SK-N-MC (cell line): Measurements from ENCODE around the gene PPP1R11.

Experiments used
- DNase-seq: peaks from one replicate; pipeline ENCODE4 v3.0.0-alpha.2; 2011; ENCODE audit warnings: low read depth, low spot score
- H3K27ac ChIP-seq: fragments of 200-600 bp; sonication (generic); 2 replicates; pipeline ENCODE4 v1.5.1; 2016; ENCODE audit warnings: mixed run types
- H3K36me3 ChIP-seq: fragments of 200-600 bp; sonication (generic); 2 replicates; pipeline ENCODE4 v1.6.1; 2017; ENCODE audit warnings: antibody characterized with exemption, low read length, mixed read lengths; ENCODE audit not compliant: insufficient read depth
- H3K4me3 ChIP-seq: fragments of 200-600 bp; sonication (generic); 2 replicates; pipeline ENCODE4 v1.5.1; 2016
- H3K9ac ChIP-seq: fragments of 200-600 bp; sonication (generic); 2 replicates; pipeline ENCODE4 v1.8.0; 2017; ENCODE audit warnings: mixed run types, mixed read lengths; ENCODE audit not compliant: insufficient read length
- H3K9me3 ChIP-seq: fragments of 200-600 bp; sonication (generic); 2 replicates; pipeline ENCODE4 v1.6.1; 2017; ENCODE audit warnings: low read depth, mild to moderate bottlenecking, antibody characterized with exemption, low read length, moderate library complexity, mixed read lengths
- EZH2 ChIP-seq: fragments of 200-600 bp; sonication (generic); IDR thresholded peaks from one replicate; pipeline ENCODE4 v1.6.1; 2017; ENCODE audit warnings: antibody characterized with exemption
- FOXP2 ChIP-seq: optimal IDR thresholded peaks from 2 replicates; pipeline ENCODE3; 2011; ENCODE audit warnings: mild to moderate bottlenecking, moderate library complexity; ENCODE audit not compliant: insufficient read depth; ENCODE audit errors: extremely low read length, control extremely low read depth
- POLR2AphosphoS5 ChIP-seq: IDR thresholded peaks from 2 replicates; pipeline ENCODE4 v1.6.1; 2012; ENCODE audit warnings: mild to moderate bottlenecking, low read depth, low read length, borderline replicate concordance

PPP1R11 gene

GRCh38 chr6:30077218-30077617 lies 10.2 kb downstream of the PPP1R11 start:
- no peak overlapping the region for H3K9ac ChIP-seq
- H3K36me3 ChIP-seq = no peaks in the 10 kb centered on the region
- H3K4me3 ChIP-seq = no peak overlapping the region
- no peak for DNase-seq
- no peaks in the 10 kb centered on the region for H3K9me3 ChIP-seq
- no peak overlapping the region for H3K27ac ChIP-seq
- no peak for TF ChIP-seq EZH2
- TF ChIP-seq FOXP2 = no peak
- TF ChIP-seq POLR2AphosphoS5 = no peak

- Histone ChIP-seq H3K27ac (no peak overlapping the region), H3K4me3 (no peak overlapping the region), H3K9me3 (no peaks in the 10 kb centered on the region), H3K9ac (no peak overlapping the region), H3K36me3 (no peaks in the 10 kb centered on the region)
- no peak for DNase-seq
- TF ChIP-seq FOXP2 = no peak
- no peak for TF ChIP-seq EZH2
- TF ChIP-seq POLR2AphosphoS5 = no peak
Measured at GRCh38 chr6:30087876-30088275, 20.9 kb downstream of the PPP1R11 start.

DNA sequence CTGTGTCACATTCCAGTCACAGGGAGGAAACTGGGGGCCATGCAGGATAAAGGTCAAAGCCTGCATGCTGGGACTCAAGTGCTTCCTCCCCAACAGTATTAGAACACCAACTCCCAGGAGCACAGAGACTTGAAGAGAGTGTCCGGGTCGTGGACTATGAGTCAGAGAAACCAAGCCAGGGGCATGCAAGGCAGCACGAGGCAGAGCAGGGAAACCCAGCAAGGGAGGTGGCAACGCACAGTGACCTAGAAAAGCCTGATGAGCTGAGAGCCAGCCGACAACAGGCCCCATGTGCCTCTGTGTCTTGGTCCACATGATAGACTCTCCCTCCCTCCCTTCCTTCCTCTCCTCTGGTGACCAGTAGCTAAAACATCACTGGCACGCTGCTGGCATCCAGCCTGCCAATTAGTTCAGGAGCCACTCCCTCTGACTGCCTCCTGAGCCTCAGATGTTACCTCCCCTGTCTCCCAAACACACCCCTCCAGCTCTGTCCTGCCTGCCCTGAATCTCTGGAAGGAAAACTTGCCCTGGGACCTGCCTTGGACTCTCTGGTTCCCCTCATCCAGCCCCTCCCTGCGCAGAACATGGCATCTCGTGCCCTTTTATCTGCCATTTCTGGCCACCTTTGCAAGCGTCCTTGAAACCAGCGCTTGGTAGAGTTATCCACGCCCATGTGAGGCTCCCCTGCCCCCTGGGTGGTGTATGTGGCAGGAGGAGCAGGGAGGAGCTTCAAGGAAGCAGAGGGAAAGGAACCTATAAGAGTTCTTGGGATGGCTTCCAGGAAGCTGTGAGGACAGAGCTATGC lies 24.8 kb downstream of the PPP1R11 start:
- DNase-seq = no peak
- no peak overlapping the region for H3K27ac ChIP-seq

DNA sequence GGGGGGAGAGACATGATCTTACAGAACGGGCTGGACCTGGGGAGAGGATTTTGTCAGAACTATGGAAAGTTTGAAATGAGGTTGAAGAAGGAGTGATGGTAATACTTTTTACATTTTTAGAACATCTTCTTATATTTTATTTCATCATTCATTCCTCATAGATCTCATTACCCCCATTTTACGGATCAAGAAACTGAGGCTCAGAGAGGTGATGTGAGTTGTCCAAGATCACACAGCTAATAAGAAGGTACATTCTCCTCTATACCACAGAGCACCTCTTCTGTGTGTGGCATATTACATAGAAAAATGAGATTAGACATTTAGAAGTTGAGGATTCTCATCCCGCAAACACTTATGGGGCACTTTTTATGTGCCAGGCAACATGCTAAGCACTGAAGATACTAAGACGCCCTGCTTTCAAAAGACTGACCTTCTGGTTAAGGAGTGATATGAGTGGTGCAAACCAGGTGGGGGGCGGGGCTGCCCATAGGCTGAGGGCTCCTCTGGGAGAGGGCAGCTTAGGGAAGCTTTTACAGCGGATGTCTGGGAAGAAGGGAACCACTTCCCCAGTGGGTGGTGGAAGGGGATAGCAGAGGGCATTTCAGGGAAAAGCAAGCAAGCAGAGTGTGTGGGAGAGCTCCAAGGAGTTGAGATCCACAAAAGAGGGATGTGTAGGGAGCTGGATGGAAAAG lies 26.0 kb downstream of the PPP1R11 start:
- H3K27ac ChIP-seq = no peak overlapping the region
- no peaks in the 10 kb centered on the region for H3K36me3 ChIP-seq
- TF ChIP-seq POLR2AphosphoS5 (no peak), FOXP2 (no peak), EZH2 (no peak)
- no peak for DNase-seq
- no peak overlapping the region for H3K4me3 ChIP-seq
- no peak overlapping the region for H3K9ac ChIP-seq
- no peaks in the 10 kb centered on the region for H3K9me3 ChIP-seq

More for the DNA sequence above, 24.8 kb downstream of the PPP1R11 start:
- Histone ChIP-seq H3K4me3 (no peak overlapping the region), H3K36me3 (no peaks in the 10 kb centered on the region), H3K9ac (no peak overlapping the region), H3K9me3 (no peaks in the 10 kb centered on the region)
- TF ChIP-seq FOXP2 = no peak
- no peak for TF ChIP-seq POLR2AphosphoS5
- TF ChIP-seq EZH2 = no peak

DNA sequence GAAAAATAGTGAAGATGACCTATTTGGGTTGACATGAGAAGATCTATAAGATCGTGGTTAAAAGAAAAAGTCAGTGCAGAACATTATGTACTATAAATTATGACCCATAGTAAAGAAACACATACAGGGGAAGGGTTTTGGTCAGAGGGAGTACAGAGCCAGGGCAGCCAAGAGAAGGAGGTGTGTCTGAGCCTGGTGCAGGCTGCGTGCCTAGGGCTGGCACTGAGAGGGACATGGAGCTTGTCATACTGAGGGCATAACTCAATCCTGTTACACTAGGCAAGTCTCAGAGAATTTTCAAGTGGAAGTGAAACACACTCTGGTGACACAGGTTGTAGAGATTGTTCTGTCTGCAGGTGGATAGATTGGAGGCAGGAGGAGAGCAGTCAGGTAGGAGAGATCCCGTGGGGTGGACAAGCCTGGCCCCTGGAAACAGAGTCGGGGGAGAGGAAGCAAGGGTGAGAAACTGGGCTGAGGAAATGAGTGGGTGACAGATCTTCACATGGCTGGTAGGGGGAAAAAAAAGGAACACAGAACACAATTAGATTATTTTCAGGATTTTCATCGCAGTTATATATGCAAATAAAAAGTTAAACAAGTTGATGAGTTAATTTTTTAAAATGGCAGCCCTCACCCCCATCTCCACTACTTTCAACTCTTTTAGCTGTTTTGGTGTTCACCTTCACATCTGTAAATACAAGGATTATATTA lies 27.1 kb downstream of the PPP1R11 start:
- Histone ChIP-seq H3K36me3 (no peaks in the 10 kb centered on the region), H3K9me3 (no peaks in the 10 kb centered on the region), H3K27ac (no peak overlapping the region), H3K9ac (no peak overlapping the region), H3K4me3 (no peak overlapping the region)
- DNase-seq = no peak
- TF ChIP-seq POLR2AphosphoS5 = no peak
- TF ChIP-seq EZH2 = no peak
- TF ChIP-seq FOXP2 = no peak

- Histone ChIP-seq H3K9ac (no peak overlapping the region), H3K27ac (no peak overlapping the region), H3K36me3 (no peaks in the 10 kb centered on the region), H3K9me3 (no peaks in the 10 kb centered on the region), H3K4me3 (no peak overlapping the region)
- TF ChIP-seq EZH2 = no peak
- no peak for TF ChIP-seq FOXP2
- TF ChIP-seq POLR2AphosphoS5 = no peak
- no peak for DNase-seq
Measured at GRCh38 chr6:30096829-30097228, 29.8 kb downstream of the PPP1R11 start.

GRCh38 chr6:30097902-30098768 lies 31.1 kb downstream of the PPP1R11 start:
- H3K27ac ChIP-seq = no peak overlapping the region
- TF ChIP-seq EZH2 = no peak
- no peaks in the 10 kb centered on the region for H3K36me3 ChIP-seq
- no peak for DNase-seq
- no peak overlapping the region for H3K9ac ChIP-seq
- H3K4me3 ChIP-seq = no peak overlapping the region
- H3K9me3 ChIP-seq = no peaks in the 10 kb centered on the region

DNA sequence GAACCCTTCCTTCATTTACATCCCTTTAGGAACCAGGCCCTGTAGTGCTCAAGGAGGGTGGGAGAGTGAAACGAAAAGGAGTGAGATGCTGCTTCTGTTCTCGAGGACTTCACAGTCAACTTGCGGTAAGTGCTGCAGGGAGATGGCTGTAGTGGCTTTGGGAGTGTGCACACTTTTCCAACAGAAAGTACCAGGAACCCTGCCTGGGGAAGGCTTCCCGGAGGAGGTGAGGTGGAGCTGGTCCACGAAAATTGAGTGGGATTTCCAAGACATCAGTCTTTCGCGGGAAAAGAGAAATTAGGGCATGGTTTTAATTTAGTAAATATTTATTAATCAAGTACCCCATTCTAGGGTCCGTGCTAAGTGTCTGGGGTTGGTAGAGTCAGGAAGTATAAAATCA lies 33.2 kb downstream of the PPP1R11 start:
- H3K27ac ChIP-seq = no peak overlapping the region
- H3K4me3 ChIP-seq = no peak overlapping the region
- no peak for DNase-seq
- no peaks in the 10 kb centered on the region for H3K36me3 ChIP-seq
- no peak overlapping the region for H3K9ac ChIP-seq
- H3K9me3 ChIP-seq = no peaks in the 10 kb centered on the region
- TF ChIP-seq EZH2 (no peak), POLR2AphosphoS5 (no peak), FOXP2 (no peak)
